Measurements from ENCODE around the gene BRPF3.

DNA sequence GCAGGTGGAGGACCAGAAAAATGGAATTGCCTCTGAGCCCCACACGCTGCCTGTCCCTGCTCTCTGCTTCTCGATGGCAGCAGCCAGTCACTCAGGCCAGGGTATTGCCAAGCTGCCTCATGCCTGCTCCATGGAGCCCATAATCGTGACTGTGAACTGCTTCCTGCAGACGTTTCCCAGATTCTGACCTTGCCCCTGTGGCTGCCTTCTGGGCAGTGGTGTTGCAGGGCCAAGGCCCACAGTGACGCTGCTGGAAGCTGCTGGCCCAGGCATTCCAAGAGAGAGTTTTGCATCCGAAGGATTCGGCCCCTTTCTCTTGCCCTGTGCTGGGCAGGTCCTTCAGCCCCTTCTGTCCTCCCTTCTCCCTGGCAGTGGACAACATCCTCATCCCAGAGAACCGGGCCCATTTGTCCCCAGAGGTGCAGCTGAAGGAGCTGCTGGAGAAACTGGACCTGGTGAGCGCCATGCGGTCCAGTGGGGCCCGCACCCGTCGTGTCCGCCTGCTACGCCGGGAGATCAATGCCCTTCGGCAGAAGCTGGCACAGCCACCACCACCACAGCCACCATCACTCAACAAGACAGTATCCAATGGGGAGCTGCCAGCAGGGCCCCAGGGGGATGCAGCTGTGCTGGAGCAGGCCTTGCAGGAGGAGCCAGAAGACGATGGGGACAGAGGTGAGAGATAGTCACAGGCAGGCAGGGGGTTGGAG, 14.5 kb downstream of the BRPF3 start:
- no peak for TF ChIP-seq EZH2 (IDR thresholded peaks at IDR 0.05; ENCODE audit: insufficient read depth, low read length)
- TF ChIP-seq, protein P1, sequence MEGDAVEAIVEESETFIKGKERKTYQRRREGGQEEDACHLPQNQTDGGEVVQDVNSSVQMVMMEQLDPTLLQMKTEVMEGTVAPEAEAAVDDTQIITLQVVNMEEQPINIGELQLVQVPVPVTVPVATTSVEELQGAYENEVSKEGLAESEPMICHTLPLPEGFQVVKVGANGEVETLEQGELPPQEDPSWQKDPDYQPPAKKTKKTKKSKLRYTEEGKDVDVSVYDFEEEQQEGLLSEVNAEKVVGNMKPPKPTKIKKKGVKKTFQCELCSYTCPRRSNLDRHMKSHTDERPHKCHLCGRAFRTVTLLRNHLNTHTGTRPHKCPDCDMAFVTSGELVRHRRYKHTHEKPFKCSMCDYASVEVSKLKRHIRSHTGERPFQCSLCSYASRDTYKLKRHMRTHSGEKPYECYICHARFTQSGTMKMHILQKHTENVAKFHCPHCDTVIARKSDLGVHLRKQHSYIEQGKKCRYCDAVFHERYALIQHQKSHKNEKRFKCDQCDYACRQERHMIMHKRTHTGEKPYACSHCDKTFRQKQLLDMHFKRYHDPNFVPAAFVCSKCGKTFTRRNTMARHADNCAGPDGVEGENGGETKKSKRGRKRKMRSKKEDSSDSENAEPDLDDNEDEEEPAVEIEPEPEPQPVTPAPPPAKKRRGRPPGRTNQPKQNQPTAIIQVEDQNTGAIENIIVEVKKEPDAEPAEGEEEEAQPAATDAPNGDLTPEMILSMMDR (IDR thresholded peaks at IDR 0.05; ENCODE audit: insufficient read depth, low read depth, low read length), result no peak

All from astrocyte (in vitro differentiated cells and primary cell).